ENCODE data around the gene CNOT9.

CNOT9 gene

GRCh38 chr2:218578272-218578877 lies 9.7 kb downstream of the CNOT9 start:
- no peak for DNase-seq

GRCh38 chr2:218582076-218582475 lies 13.4 kb downstream of the CNOT9 start:
- peak; percentile 22 for DNase-seq

- DNase-seq = no peak
Observed at GRCh38 chr2:218583983-218584850, 15.6 kb downstream of the CNOT9 start.

GRCh38 chr2:218585541-218585940 lies 16.9 kb downstream of the CNOT9 start:
- DNase-seq = no peak

- DNase-seq = no peak
Observed at GRCh38 chr2:218605432-218605831, 36.8 kb downstream of the CNOT9 start.

GRCh38 chr2:218607436-218608115 lies 38.9 kb downstream of the CNOT9 start, which contains the start of gene PLCD4:
Gene PLCD4 (plus strand): TSS chr2:218607899. CDS start chr2:218615740, 7,841 bp downstream.
- DNase-seq = no peak

- DNase-seq = no peak
Observed at GRCh38 chr2:218615868-218616315, 47.3 kb downstream of the CNOT9 start.

GRCh38 chr2:218618102-218618860 lies 49.6 kb downstream of the CNOT9 start:
- peak; percentile 8 for DNase-seq

GRCh38 chr2:218621007-218621406 lies 52.4 kb downstream of the CNOT9 start:
- no peak for DNase-seq

GRCh38 chr2:218622606-218623365 lies 54.1 kb downstream of the CNOT9 start:
- no peak for DNase-seq

GRCh38 chr2:218623366-218623705 lies 54.7 kb downstream of the CNOT9 start:
- no peak for DNase-seq

GRCh38 chr2:218626369-218626768 lies 57.7 kb downstream of the CNOT9 start:
- no peak for DNase-seq

GRCh38 chr2:218627939-218628338 lies 59.3 kb downstream of the CNOT9 start:
- DNase-seq = no peak

- no peak for DNase-seq
Observed at GRCh38 chr2:218631837-218632236, 63.2 kb downstream of the CNOT9 start.

GRCh38 chr2:218635719-218636118 lies 67.1 kb downstream of the CNOT9 start:
- DNase-seq = no peak

- no peak for DNase-seq
Observed at GRCh38 chr2:218638372-218638771, 69.7 kb downstream of the CNOT9 start.

GRCh38 chr2:218642121-218642656 lies 73.5 kb downstream of the CNOT9 start:
- no peak for DNase-seq

- no peak for DNase-seq
Observed at GRCh38 chr2:218642786-218643185, 74.1 kb downstream of the CNOT9 start.

GRCh38 chr2:218643751-218644310 lies 75.2 kb downstream of the CNOT9 start:
- no peak for DNase-seq

GRCh38 chr2:218644721-218645120 lies 76.1 kb downstream of the CNOT9 start:
- no peak for DNase-seq

- DNase-seq = no peak
Observed at GRCh38 chr2:218645126-218645525, 76.5 kb downstream of the CNOT9 start.
